NCI-H1694 (cell line): Measurements from ENCODE around the gene ADGRB3.

Experiments
- DNase-seq: peaks from one replicate; lab custom pipeline; 2025; lab: John Stamatoyannopoulos, UW

ADGRB3 gene

DNA sequence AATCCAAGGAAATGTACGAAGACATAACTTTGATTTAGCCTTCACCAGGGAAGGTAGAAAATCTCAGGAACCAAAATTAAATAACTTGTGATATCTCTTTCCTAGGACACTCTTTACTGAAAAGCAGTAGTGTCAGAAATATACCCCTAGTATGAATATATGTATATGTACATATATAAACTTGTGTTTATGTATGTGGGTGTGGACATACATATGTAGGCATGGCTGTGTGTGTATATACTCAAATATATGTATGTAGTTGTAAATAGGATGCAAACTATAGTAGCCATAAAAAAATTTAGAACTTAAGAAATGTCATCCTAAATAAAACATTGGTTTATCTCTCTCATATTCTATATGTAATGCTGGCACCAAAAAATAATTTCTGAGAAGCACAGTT is 500.8 kb downstream of the ADGRB3 start:
- no peak for DNase-seq

- DNase-seq = no peak
Measured at GRCh38 chr6:69138148-69138547, 503.1 kb downstream of the ADGRB3 start.

- DNase-seq = no peak
Measured at GRCh38 chr6:69138893-69139494, 503.9 kb downstream of the ADGRB3 start.

DNA sequence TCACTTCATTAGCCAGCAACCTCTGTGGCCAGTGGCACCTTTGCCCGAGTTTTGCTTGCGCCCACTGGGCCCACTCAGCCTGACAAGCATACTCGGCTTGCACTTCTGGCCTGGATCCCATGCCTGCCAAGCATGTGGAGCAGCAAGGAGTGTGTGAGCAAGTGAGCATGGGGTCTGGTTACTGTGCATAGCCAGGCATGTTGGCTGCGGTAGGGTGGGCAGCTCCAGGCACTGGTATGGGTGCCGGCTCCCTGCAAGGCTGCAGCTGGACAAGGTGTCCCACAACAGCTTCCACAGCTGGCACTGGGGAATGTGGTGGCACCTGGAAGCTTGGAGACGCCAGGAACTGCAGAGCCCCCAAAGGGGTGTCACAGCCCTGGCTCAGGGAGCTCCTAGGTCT is 510.0 kb downstream of the ADGRB3 start:
- DNase-seq = no peak

DNA sequence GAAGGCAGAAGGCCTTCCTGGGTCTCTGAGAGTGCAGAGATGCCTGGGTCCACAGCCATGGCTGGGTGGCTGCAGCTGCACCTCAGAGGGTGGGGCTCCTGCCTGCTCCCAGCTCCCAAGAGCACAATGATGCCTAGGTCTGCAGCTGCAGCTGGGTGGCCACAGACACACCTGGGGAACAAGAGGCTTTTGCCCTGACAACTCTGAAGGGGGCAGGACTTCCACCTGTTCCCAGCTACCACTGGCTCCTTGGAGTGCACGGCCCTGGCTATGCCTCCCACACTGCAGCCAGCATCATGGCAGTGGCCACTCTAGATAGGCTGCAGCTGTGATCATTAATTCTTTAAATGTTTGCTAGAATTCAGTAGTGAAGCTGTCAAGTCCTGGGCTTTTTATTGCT is 511.3 kb downstream of the ADGRB3 start:
- DNase-seq = no peak

DNA sequence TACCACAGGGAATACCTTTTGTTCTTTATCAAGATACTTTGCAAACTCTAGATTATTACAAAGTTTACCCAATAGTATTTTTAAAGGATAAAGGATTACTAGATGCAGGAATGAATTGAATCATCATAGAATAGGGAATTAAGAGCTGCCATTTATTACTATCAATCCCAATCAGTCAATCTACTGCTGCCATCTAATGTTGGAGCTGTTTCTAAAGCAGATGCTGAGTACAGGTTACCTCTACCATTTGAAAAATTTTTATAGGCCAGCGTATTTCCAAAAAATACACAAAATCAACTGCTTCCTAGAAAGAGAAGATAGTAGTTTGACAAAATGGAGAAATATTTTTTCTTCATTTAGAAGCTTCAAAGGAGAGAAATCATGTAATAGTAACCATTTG is 520.4 kb downstream of the ADGRB3 start:
- no peak for DNase-seq

- no peak for DNase-seq
Measured at GRCh38 chr6:69162811-69163210, 527.7 kb downstream of the ADGRB3 start.

- DNase-seq = peak; percentile 10
Measured at GRCh38 chr6:69164564-69165229, 529.6 kb downstream of the ADGRB3 start.

DNA sequence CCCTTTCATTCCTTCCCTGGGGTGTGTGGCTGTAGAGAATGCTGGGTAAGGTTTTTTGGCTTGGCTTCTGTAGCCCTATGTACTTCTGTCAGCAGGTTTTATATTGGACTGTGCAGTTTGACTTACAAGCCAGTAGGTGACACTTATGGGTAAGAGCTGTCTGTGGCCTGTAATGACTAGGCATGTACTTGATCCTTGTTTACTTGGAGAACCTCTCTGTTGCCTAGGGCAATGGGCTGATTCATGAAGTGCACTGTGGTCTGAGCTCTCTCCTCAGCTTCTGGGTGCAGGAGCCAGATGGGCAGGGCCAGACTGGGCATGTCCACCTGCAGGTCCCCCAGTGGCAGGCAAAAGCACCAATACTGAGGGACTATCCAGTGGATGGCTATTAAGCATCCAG is 544.6 kb downstream of the ADGRB3 start:
- DNase-seq = no peak

GRCh38 chr6:69180361-69181067 is 545.4 kb downstream of the ADGRB3 start:
- DNase-seq = no peak

DNA sequence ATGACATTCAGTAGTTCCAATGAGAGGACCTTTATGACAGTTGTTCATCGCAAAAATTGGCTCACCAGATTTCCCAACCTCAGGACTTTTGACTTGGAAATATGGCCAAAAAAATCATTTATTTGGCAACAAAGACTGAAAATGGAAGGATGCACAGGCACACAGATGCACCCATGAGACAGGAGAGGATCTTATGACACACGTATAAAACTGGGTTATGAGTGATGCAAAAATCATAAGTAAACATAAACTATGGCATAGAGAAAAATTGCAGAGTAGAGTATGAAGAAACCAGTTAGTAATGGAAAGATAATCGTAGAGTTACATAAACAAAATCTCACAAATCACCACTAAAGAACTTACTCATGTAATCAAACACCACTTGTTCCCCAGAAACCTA is 546.9 kb downstream of the ADGRB3 start:
- no peak for DNase-seq

GRCh38 chr6:69185276-69185675 is 550.2 kb downstream of the ADGRB3 start:
- DNase-seq = no peak

DNA sequence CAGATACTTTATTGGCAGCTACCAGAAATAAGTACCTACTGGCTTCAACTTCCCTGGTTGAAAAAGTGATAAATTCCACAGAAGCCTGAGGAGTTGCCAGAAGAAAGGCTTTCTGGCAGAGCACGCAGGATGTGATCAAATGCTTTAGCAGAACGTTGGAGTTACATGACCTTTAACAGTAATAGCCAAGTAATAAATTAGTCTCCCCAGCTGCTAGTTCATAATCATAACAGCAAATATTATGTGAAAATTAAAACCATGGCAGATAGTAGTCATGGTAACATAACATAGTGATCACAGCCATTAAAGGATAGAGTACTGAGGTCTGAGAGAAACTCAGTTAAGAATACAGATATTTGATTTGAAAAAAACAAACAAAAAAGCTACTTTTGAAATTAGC is 567.7 kb downstream of the ADGRB3 start:
- no peak for DNase-seq

GRCh38 chr6:69216127-69216526 is 581.0 kb downstream of the ADGRB3 start:
- DNase-seq = no peak

DNA sequence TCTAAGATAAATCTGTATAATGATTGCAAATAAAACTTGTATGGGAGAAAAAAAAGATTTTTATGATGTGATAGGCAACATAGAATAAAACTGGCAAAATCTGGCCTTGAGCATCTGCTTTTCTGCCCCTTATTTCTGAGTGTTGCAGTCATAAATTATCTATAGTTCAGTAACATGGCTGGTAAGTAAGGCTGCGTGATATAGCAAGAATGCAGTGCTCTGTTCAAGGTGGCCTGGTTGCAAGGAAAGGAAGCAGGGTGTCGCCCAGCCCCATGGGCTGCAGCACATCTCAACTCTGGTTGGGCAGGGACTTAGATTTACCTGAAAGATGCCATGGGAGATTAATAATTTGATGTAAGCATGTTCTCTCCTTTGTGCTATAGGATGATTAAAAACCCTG is 582.3 kb downstream of the ADGRB3 start:
- no peak for DNase-seq

- DNase-seq = no peak
Measured at GRCh38 chr6:69220375-69220774, 585.3 kb downstream of the ADGRB3 start.

DNA sequence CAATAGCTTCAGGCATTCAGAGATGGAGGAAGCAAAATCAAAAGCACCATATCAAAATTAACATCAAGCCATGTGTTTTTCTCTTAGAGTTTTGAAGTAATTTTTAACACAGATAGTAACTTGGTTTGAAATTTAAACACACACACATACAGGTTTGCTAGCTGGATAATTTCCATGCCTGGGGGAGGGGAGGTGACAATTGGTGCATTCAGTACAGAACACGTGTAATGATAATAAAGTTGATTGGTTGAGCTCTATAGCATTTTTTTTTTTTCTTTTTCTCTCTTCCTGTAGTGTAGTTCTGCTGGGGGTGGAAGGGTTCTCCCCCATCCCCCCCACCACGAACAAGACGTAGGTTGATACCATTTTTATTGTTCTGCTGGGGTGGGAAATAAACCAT is 596.9 kb downstream of the ADGRB3 start:
- DNase-seq = no peak

DNA sequence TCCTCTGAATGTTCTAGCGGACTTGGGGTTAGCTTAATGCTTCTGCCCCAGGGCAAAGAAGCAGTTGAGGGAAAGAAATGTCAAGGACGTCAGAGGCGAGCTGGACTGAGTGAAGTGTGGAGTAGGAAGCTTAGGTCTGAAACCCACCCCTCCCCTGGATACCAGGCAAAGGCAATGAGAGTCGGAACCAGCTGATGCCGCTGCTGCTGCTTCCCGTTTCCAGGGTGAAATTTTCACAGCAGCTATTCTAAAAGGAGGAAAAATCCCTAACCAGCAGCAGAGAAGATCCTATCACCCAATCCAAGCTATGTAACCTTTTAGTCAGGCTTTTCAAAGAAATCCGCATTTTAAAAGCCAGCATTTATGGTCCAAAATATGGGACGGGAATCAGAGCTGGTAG is 597.4 kb downstream of the ADGRB3 start:
- no peak for DNase-seq

- DNase-seq = no peak
Measured at GRCh38 chr6:69232911-69233448, 597.9 kb downstream of the ADGRB3 start.

- DNase-seq = peak; percentile 8
Measured at GRCh38 chr6:69238067-69238466, 603.0 kb downstream of the ADGRB3 start.

GRCh38 chr6:69246983-69247382 is 611.9 kb downstream of the ADGRB3 start:
- no peak for DNase-seq

DNA sequence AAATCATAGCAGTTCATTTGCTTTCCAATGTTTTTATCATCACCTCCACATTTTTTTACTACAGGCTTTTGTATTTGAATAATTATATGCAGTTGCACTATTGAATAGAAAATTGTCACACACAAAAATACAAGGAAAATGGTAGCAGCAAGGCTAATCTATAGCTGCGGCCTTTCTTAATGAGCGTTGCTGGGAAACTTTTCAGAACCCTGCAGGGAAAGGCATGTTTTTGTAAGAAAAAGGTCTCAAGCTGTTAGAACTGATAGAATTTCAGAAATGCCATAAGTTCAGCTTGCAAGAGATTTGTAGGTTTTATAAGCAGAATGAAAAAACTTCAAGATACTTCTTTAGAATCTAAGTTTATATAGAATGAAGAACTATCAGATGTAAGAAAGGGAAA is 625.9 kb downstream of the ADGRB3 start:
- no peak for DNase-seq

GRCh38 chr6:69263297-69263696 is 628.2 kb downstream of the ADGRB3 start:
- DNase-seq = no peak
